GM21576 (cell line): ENCODE results near the gene USP48.

Experiments
- ATAC-seq: cut with Tn5 transposase; IDR thresholded peaks from one replicate; pipeline ENCODE4 v1.9.1; 2021; ENCODE audit warnings: mild to moderate bottlenecking, moderate library complexity; ENCODE audit not compliant: unreplicated experiment

The USP48 gene

DNA sequence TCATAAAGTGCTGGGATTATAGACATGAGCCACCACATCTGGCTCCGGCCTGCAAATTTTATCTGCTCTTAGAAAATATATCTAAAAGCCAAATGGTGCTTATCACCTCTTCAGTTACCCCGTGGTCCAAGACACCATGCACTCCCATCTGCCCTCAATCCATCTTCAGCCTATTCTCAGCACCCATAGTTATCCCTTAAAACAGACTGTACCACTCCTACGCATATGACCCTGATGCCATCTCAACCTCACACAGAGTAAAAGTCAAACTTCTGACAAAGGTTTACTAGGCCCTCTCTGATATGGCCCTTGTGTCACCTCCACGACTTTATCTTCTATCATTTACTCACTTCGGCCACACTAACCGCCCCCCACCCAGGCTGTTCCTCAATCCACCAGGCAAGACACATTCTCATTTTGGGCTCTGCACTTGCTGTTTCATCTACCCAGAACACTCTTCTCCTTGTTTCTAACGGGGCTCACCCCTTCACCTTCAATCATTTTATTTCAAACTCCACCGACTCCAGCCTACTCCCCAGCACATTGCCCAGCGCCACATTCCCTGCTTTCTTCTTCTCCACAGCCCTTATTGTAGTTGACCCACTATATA lies 33.0 kb downstream of the USP48 start:
- ATAC-seq, result no peak

DNA sequence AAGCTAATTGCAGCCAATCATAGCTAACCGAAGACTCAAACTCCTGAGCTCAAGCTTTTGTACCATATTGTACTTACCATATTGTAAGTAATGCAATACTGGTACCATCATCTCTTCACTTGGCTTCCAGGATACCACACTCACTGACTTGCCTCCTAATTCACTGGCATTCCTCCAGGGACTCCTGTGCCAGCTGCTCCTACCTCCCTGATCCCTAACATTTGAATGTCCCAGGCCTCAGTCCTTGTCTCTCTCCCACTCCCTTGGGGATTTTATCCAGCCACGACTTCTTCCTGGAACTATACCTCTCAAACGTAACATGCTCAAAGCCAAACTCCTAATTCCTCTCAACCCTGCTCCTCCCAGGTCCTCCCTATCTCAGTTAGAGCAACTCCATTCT lies 33.8 kb downstream of the USP48 start:
- ATAC-seq, result no peak

DNA sequence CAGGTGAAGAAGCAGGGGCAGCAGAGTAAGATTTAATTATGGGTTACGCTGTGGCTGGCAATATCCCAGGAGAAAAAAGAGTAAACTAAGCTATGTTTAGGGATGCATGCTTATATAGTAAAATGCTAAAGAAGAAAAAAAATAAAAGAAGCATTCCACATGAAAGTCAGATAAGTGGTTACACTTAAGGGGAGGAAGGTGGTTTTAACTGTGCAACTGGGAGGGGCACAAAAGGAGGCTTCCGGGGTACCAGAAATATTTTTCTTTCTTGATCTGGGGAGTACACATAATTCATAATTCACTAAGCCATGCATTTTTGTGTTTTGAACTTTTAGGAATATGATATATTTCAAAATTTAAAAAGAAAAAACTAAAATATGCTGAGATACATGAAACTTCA lies 39.5 kb downstream of the USP48 start:
- ATAC-seq, result no peak

DNA sequence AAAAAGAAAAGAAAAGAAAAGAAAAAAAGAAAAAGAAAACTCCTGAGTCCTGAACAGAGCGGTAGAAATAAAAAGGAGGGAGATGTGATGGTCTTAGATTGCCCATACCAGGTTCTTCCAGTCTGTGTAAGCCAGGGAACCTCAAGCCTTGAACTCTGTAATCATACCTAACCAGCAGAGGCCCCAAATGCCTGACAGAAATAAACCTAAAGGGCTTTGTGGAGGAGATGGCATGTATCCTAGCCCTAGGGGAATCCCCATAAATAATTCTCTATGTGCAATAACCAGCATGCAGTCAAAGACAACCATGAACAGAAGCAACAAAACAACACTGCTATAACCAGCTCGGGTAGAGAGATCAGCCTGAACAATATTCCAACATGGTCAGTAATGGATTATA lies 40.4 kb downstream of the USP48 start:
- ATAC-seq, result no peak

DNA sequence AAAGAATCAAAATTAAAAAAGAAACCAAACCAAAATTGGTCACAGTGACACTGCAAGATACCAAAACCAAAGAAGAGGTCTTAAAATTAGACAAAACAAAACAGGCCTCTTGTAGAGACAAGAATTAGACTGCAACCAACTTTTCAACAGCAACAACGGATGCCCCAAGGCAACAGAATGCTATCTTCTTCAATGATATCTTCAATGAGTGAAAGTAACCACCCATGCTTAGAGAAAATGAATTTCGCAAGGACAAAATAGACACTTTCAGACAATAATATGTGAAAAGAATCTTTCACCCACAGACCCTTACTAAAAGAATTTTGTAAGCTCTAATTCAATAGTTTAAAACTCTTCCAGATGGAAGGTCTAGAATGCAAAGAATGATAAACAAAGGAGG lies 41.7 kb downstream of the USP48 start:
- ATAC-seq, result no peak

DNA sequence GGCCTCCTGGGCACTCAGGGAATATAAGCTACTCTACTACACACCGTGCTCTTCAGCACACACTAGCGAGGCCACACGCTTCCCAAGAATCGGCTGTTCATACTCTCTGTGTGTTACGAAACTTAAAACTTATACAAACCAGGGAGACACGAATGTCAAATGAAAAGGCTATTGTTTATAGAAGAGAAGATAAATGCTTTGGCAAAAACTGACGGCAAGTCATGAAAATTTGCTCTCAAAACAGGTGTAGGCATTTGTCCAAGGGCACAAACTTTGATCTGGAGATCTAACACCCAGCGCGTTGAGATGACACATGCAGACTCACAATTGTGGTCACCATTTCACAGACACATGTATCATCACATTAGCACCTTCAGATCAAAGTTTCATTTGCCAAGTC lies 46.1 kb downstream of the USP48 start:
- no peak for ATAC-seq

DNA sequence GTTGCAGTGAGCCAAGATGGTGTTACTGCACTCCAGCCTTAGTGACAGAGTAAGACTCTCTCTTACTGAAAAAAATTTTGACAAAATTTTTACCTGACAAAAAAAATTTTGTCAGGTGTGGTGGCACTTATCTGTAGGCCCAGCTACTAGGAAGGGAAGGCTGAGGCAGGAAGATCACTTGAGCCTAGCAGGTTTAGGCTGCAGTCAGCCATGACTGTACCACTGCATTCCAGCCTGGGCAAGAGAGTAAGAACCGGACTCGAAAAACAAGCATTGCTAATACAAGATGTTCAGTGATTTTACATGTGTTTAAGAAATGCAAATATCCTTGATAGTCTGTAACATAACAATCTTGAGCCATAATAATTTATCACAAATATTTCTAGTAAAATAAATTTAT lies 46.9 kb downstream of the USP48 start:
- no peak for ATAC-seq

DNA sequence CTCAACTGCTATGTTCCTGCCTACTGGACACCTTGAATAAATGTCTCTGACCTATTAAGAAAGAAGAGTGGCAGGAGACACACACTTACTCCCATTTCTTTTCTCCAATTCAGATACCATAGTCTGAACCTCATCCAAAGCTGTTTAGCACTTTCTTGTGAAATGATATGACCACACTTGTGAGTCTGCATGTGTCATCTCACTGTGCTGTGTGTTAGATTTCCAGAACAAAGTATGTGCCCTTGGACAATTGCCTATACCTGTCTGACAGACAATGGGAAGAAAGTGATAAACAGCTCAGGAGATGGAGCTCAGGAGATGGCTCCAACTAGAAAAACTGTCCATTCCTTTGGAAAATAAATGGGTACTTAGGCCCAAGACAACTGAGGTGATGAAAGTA lies 48.4 kb downstream of the USP48 start:
- ATAC-seq, result no peak

DNA sequence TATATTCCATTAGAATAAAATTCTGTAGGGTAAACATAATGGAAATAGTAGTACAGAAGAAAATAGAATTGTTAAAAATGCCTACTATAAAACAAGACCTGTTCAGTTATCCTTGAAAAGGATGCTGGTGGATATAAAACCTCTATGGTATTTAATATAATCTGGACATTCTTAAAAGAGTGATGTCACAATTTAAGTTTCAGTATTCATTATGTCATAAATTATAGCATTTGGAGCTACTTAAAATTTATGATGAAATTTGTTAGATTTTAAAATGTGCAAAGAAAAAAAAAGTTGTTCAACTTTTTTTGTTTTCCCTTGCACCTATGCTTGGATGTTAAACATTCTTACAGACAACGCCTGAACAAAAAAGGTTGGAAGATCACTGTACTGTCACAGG lies 50.3 kb downstream of the USP48 start:
- ATAC-seq, result no peak

DNA sequence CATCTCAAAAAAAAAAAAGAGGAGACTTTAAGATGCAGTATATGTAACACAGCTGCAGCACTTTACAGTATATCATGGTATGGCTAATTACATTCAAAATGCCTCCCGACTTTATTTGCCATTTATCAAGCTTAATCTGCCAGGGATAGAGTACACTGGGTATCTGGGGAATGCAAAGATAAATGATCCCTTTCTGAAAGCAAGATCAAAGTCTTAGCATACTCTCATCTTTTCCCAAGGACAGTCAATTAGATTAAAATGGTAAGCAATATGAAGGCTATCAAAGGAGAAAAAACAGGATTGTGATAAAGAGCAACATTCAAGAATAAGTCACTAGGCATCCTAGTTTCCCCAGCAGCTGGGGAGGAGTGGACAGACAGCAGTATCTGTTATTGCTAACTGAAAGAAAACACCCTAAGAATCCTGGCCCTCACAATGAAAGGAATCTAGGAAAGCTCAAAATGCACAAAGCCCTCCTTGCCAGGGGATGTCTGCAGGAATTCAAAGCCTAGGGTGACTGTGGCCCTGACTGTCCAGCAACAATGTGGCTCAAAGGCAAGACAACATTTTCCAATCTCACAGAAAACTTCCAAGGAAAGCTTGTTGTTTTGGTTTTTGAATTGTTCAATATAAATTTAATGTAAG lies 57.1 kb downstream of the USP48 start:
- ATAC-seq, result no peak

DNA sequence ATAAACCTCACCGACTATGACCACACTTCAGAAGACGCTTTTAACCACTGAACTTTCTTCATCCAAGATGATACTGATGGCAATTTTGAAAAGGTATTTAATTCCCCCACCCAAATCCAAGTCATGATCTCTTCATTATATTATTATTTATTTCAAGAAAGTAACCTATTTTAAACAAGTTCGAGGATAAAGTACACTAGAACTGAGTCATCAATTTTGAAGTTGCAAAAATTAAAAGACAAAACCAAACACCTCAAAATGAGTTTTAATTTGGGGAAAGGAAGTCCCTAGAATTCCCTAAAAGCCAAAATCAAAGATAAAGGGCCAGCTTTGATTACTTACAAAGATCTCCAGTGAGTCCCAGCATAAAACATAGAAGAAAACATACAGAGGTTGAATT lies 58.4 kb downstream of the USP48 start:
- no peak for ATAC-seq

DNA sequence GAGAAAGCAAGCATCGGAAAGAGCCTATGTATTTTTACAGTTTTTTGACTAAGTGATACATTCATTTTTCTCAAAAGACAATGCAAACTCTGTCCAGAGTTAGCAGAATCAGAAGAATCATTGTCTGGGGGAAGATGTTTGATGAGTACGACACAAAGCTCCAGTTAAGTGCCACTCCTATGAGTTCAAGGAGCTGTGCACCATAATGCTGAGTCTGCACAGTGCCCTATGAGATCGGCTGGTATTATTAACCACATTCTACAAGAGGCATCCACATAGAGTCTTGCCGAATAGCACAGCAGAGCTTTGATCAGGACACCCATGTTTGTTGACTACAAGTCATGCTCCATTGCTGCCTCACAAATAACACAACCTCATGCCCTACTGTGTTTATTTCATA lies 58.9 kb downstream of the USP48 start:
- no peak for ATAC-seq

DNA sequence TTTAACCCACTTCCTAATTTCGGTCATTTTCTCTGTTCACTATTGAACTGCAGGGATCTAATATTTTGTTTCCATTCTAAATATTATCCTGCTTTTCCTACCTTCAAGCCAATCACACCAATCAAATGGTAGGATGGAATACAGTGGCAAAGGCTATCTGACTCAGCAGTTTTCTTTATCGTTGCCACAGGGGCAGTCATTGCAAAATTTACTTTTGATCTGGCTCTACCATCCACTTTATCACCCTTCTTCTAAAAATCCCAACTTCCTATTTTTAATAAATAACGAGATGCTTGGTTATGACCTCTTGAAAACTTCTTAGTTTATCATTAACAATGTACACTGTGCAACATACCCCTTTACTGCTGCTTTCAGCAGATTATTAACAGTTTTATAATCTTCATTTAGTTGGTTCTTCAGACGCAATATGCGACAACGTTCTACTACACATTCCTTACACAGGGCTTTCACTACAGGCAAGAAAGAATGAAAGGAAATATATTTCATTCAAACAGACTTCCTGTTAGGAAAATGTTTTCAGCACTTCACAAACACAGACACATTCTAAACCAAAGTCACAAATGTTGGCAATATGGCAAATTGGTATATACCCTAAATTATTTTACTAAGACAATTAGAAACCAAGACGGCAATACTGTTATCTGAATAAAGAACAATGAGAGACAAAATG lies 61.5 kb downstream of the USP48 start:
- ATAC-seq, result no peak

DNA sequence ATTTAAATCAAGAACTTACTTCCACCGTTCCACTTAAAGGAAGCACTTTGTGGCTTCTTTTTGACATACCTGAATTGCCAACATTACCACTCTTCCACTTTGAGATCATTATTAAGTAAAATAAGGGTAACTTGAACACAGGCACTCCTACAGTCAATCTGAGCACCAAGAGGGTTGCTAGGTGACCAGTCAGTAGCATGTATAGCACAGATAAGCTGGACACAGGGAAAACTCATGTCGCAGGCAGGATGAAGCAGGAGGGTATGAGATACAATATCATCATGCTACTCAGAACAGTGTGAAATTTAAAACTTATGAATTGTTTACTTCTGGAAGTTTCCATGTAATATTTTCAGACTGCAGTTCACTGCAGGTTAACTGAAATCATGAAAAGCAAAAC lies 66.8 kb downstream of the USP48 start:
- ATAC-seq, result no peak

DNA sequence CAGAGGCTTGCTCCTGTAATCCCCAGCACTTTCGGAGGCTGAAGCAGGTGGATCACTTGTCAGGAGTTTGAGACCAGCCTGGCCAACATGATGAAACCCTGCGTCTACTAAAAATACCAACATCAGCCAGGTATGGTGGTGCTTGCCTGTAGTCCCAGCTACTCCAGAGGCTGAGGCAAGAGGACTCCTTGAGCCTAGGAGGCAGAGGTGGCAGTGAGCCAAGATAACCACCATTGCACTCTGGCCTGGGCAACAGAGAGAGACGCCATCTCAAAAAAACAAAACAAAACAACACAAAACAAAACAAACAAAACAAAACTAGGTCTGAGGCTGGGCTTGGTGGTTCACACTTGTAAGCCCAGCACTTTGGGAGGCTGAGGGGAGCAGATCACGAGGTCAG lies 75.1 kb downstream of the USP48 start:
- ATAC-seq, result no peak

DNA sequence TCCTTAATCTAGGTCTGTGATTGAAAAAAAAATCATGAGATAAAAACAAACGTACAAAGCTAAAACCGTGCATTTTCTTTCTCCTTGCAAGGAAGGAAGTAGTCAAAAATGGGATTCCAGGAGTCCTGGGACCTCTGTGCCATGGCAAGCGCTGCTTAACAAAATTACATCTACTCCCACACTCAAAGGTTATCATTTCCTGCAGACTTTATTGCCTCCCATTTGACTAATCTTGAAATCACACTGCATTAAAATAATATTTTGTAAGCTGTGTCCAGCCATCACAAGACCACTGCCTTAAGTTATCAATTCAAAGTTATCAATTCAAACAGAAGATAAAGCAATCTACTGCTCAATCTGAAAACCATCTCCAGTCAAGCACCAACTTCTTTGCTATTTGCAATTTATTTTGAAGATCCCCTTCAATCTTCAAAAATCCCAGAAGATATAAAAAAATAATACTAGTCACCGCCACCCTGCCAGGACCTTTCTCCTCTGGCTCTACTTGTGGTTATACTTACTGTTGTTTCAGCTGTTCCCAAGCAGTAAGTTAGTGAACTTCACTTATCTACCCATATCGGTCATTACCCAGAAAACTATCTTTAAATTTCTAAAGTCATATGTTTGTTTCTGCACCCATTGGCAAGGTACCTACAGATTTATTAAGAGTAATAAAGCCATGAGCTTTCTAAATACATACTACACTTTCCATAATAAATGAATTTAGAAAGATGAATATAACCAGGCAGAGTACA lies 75.7 kb downstream of the USP48 start:
- ATAC-seq, result no peak

DNA sequence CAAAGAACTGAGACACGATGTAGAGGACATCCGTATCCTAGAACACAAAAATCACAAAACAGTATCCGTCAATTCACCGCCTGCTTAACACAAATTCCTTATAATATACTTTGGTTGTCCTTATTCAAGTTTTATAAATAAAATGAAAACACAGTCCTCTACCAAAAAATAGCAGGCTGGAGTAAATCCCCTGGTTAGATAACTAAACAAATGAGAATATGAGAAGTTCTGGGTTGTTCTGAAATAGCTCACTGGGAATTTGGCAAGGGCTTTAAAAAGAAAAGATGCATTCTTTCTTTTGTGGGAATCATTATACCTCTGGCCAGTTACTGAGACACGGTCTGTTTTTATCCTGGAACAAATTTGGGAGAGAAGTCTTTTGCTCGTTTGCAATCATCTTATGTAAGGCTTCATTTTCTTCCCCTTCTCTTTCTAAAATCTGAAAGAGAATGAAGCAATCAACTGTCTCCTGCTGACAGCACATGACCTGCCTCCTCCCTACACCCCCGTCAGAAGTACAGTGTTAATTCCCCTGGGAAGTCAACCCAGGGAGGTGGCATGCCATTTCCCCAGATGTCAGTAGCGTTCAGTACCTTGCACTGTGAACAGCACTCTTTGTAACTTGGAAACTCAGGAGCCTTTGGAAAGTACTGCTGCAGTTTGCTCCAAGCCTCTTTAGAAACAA lies 76.7 kb downstream of the USP48 start:
- ATAC-seq, result no peak

DNA sequence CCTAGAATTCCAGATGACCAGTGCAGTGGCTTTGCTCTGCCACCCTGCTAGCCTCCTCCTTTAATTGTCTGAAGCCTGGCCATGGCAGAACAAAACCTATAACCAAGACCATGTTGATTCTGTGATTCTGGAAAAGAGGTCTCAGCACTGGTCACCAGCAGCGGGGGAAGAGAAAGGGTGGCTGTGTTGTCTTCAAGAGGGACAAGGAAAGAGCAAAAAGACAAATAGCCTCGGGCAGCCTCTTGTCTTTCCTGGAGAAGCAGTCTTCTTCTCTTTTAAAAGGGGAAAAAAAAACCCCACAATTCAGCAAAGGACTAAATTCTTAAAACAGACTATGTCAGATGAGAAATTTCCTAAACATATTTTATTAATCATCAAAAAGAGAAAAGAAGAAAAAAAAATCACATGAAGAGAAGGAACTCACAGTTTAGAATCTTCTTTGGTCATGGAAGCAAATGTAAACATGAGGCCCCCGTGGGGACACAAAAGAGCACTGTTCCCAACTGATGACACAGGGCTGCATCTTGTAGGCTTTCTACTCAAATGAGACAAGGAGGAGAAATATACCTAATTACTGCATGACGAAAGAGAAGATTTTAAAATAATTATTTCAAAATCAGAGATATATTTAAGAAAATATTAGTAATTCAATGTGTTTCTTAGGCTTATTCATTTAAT lies 77.5 kb downstream of the USP48 start:
- no peak for ATAC-seq

DNA sequence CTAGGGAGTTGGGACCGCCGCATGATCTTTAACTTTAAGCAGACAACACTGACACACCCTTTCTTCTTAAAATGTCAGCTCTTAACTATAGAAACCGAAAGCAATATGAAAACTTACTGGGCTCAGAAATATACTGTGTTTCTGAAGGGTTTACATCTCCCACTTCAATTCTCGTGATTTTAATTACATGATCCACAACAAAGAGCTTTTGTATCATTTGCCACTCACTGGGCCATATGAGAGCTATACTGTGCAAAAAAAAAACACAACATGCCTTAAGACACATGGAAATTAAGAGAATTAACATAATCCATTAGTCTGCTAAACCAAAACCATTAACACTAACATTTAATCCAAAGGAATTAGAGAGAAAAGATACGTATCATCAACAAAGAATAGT lies 78.8 kb downstream of the USP48 start:
- no peak for ATAC-seq

DNA sequence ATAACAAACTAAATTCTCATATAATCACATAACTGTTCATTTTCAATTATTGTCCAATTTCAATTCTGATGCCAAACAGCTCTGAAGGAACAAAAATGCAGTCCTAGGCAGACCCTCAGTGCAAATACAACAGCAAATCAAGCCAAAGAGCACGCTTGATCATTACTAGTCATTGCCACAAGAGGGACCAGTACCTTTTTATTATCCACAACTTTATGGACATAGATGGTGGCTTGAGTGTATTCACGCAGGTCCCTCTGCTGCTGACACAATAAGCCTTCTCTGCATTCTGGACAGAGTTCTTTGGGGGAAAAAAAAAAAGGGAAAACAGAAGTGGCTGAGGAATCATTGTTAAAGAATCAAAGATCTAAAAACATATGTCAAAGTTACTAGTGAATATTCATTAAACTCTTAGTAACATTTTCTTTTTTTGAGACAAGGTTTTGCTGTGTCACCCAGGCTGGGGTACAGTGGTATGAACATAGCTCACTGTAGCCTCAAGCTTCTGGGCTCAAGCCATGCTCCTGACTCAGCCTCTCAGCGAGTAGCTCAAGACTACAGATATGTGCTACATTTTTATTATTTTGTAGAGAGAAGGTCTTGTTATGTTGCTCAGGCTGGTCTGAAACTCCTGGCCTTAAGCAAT lies 79.5 kb downstream of the USP48 start:
- ATAC-seq, result no peak
